Measurements from ENCODE around the gene RAB2B.
"Not testable (repeated sequence)": the region's sequence is repeated elsewhere in the genome, so short reads cannot be mapped to it uniquely, and the experiment has no call there.

The RAB2B gene

DNA sequence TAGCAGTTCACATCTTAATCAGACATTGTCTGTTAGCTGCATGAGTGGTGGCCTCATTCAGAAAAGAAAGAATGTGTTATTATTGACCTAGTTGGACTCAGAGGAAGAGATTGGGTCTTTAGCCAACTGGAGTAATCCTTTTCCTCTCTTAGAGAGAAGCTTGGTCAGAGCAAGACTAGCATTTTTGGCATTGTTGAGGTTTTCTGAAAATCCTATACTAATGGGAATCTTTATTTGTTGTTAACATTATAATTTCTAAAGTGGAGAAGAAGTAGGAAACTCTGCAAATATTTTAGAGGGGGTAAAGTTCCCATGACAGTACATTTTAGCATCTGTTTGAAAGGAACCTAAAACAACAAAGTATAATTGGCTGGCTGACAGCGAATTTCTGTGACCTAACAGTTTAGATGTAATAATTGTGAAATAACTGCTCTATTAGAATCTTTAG, 9.9 kb upstream of the RAB2B start:
- no peak for DNase-seq

DNA sequence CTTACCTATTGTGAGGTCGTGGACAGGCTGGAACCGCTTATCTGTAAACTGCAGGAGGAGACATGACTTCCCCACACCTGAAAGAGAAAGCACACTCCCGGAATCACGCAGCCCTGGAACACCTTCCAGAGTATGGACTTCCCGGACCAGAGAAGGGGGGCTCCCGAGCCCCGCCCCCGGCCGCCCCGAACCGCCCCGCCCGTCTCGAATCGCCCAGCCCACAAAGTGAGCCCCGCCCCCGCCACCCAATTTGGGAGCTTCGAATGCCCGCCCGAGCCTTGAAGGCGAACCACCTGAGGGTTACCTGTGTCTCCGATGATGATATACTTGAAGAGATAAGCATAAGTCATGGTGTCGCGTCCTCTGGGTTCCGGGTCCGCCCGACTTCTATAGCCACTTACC, 235 bp downstream of the RAB2B start:
- DNase-seq: peak; percentile 71 to 81

DNA sequence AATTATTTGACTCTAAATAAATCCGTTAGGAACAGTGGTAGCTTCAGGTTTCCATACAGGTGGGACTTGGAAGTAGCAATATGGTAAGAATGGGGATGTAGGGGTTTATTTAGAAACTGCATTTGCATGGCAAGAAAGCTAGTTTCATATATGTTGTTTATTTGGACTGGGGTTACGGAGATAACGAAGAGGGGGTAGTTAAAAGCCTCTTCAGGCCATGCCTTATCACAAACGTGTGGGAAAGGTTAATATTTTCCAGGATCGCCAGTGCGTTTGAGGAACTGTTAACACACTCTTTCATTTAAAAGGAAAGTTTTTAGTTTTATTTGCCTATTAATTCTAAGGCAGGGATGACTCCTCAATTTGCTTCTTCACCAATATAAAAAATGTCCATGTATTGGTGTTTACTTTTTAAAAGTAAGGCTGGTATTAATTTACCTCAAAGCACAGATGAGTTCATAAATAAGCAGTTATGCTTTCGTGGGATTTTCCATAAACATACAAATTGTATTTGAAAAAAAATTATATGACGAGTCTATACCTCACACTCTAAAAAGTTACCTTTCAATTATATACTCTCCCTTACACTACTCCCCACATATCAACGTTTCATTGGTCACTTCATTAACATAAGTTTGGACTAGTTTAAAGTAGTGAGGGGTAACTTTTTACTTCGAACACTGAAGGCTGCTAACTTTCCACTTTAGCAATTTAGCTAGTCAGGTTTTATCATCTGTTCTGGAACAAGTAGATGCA, 814 bp downstream of the RAB2B start:
- peak in 1 of 2 experiments; percentile 46 for DNase-seq

DNA sequence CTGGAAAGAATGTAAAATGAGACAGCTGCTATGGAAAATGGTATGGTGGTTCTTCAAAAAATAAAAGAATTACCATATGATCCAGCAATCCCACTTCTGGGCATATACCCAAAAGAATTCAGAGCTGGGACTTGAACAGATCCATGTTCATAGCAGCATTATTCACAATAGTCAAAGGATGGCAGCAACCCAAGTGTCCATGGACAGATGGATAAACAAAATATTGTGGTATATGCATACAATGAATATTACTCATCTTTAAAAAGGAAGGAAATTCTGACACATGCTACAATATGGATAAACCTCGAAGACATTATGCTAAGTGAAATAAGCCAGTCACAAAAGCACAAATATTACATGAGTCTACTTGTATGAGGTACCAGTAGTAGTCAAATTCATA, 9.1 kb downstream of the RAB2B start:
- no peak for DNase-seq

DNA sequence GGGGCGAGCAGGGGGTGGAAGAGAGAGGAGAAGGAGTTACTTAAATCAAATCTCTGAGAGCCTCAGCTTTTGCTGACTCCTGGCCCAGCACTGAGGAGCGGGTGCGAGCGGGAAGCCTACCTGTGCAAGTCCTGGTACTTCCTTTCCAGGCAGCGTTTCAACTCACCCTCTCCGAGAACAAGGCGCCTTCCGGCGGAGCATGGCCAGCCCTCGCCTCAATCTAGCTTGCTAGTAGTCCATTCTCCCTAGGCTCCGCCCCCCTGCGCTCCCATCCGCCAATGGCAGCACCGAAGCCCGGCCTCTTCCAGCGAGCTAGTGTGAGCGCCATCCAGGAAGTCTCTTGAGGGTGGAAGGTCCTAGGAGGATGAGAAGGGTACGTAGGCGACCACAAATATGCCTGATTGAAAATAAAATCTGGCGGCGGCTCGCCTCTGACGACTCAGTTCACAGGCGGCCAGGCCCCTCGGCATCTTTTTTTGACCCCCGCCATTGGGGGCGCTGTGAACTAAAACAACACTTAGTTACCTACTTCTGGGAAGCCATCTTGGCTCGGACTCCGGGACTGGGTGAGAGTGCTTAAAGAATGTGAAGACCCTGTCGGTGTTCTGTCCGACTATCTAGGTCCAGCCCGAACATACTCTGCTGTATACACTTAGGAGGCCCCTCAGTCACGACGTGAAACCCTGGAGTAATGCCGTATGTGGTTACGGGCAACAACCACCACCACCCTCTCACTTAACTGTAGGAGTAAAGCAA, 20.7 kb downstream of the RAB2B start, which contains the start of gene CHD8:
Gene CHD8 (minus strand): TSS at position 212 of the 756 bp plus-strand sequence. CDS start 24,480 bp downstream, outside the sequence.
- DNase-seq: peak; percentile 99 to 100

DNA sequence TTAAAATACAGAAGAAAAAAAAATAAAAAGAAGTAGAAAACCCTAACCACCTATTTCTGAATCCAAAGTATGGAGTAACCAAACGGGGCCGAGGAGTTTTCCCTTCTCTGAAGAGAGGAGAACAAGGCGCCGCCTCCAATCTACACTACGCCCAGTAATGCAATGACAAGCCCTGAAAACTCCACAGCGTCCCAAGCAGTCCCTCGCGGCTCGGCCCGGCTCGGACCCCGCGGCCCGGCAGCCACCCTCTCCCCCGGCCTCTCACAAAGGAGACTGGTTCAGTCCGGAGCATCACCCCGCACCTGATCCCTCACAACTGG, 21.2 kb downstream of the RAB2B start:
- DNase-seq: peak in 1 of 2 experiments; percentile 53

DNA sequence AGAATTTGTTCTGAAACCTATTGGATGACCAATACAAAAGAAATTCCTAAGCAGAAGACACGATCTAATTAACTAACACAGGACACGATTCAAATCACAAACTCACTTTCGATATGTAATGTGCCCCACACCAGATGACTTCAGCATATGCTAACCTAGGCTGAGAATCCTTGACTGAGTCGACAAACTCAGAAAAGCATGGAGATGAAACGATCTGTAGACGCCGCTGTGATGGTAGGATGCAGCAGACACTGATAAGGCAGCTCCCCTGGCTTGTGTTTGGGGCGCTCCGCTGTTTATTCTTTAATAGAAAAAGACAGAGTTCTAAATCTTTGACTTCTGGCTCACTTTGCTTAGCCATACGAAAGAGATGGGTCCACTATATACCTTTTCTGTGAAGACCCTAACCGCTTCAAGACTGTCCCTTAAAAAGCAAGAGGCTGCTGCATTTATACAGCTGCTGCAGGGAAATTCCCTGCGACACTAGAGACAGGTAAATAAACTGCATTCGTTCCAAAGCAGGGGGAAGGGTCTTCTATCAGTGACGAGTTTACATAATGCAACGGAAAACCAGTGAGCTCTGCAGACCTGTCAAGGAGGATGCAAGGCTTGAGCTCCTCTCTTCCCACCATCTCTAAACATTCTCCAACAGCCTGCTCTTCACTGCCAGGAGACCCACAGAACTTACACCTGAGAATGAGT, 21.8 kb downstream of the RAB2B start:
- peak in 1 of 2 experiments; percentile 20 for DNase-seq

DNA sequence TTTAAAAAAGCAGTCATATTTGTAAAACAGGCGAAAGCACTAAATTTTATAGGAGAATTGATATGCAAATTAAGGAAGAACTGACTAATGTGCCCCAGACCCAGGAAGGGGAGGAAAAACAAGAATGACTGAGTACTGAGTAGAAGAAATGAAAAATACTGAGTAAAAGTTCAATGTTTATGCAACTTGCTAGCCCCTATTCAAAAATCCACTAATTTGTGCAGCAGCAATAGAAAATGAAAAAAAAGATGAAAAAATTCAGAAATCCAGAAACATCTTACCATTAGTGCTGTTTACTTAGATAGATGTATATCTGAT, 26.9 kb downstream of the RAB2B start:
- no peak for DNase-seq

DNA sequence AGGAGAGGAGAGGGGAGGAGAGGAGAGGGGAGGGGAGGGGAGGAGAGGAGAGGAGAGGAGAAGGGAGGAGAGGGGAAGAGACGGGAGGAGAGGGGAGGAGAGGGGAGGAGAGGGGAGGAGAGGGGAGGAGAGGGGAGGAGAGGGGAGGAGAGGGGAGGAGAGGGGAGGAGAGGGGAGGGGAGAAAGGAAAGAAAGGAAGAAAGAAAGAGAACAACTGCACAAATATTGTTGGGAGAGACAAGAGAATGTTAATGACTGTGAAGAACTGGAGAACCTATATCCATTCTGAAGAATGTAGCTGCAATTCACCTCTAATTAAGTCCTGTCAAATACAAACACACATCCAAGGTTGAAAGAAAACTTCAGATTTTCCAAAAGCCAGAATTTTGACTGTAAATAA, 34.1 kb downstream of the RAB2B start:
- DNase-seq: not testable (repeated sequence)

DNA sequence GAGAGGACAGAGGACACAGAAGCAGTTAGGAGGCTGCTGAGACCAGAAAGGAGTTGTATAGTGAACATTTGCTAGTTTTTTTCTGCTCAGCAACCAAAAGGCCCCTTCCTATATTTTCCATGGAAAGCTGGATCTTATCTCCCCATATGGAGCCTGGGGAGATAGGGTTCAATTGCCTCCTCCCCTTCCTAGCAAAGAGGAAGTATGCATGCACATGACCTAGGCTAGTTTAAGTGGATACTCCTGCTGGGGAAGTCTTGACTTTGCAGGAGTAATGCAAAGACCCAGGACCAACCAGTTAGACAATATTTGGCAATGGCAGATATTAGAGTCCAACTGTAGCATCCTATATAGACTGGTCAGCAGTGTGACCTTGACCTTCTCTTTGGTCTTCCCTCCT, 35.9 kb downstream of the RAB2B start:
- DNase-seq: peak; percentile 48 to 75

DNA sequence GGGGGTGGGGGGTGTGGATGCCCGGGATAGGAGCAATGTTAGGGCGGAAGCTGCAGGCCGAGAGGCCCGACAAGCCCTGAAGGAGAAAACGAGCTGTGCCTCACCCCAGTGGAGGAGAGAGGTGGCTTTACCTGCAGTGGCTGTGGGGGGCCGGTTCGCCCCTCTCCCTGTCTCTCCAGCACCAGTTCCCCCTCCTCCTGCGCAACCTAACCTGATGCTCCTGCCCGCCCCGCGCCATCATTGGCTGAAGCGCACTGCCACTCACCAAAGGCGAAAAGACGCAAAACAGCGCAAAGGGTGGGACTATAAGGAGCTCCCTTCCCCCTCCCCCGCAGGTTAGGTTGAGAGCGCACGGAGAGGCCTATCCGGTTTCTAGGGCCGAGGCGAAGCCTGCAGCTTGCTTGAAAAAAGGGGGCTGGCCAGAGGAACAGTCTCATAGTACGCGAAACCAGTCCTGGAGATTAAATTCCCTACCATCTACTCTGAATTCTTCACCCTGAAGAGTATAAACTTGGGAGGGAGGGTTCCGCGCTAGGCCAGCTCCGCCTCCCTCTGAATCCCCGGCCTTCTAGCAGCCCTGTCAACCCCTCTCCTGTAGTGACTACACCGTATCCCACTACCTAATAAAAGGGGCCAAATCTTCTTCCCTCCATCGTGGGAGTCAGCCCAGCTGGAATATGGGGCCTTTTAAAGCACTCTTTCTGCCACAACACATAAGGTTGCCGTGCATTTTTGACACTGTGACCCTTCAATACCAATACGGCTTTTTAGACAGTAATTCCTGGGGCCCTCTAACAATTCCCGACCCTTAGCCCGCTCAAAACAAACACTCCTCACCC, 39.5 kb downstream of the RAB2B start:
- peak; percentile 94 to 96 for DNase-seq

DNA sequence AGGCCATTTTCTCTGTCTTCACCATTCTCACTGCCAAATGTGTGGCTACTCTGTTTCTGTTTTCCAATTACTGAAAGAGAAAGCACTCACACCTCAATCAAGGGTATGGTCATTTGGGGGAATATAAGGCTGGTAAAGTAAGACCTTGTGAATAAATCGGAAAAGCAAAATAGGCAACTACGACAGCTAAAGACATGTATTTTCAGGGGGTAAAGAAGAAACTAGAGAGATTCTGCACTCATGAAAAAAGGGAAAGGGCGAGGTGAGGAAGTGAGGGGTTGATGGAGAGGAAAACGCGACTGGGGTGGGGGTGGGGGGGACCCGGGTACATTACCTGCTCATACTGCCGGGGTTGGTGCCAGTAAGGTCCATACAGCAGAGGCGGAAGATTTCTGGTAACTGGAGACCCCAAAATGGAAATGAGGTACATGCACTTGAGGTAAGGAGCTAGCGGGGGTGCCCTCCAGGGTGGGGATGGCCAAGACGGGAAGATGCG, 40.1 kb downstream of the RAB2B start:
- peak in 1 of 2 experiments; percentile 46 for DNase-seq

DNA sequence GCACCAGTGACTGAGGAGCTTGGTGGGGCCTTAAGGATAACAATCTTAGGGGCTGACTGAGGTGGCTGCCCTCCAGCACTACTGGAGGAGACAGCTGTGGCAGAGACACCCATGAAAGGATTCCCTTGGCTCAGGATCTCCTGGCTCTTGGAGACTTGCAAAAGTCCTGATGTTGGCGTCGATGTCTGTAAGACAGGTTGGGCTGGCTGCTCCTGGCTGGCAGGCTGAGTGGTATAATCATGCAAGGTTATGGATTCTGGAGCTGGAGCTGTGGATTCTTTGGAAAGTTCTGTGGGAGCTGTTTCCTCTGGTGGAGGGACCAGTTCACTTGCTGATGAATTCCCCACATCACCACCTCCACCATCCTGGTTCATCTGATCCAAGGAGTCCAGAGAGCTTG, 45.6 kb downstream of the RAB2B start:
- DNase-seq: no peak

DNA sequence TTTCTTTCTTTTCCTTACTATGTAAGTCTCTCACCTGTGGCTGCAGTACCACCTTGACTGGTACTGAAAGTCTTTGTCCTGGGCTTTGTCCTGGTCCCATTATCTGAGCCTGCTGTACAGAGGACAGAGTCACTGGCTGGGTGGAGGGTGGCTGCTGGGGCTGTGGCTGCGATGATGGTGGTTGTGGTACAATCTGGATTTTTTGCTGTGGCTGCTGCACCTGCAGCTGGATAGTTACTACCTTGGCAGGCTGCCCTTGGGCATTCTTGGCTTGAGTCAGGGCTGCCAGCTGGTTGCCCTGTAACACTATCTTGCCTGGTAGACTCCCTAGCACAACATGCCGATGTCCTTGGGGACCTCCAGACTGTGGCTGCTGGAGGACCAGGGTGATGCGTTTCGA, 47.8 kb downstream of the RAB2B start:
- no peak for DNase-seq

DNA sequence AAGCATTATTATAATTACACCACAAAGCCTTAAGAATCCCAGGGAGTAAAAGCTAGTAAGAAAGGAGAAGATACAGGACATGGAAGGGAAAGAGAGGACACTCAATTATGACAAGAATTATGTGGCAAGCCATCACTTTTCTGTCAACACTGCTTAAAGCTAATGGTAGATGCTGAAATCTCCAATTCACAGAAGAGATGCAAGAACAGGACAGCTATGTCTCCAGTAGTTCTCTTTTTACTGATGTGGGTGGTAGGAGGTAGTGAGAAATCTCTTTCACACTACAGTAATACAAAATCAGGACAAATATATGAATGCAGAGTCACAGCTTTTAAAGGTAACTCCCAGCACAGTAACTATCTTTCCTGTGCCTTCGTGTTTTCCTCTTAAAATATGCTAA, 50.1 kb downstream of the RAB2B start:
- DNase-seq: no peak

DNA sequence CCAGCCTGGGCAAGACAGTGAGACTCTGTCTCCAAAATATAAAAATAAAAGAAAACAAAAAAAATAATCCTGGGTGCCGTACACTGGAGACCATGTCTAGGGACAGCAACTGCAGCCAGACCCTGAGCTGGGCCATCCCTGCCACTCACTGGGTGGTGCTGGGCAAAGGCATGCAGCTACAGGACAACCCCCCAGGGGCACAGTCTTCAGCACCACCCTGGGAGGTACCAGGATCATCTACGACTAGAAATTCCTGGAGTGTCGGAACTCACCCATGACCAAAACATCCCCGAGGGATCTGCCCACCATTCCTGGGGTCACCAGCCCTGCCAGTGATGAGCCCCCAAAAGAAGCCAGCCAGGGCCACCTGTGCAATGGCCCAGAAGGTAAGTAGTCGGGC, 57.2 kb downstream of the RAB2B start:
- DNase-seq: no peak

DNA sequence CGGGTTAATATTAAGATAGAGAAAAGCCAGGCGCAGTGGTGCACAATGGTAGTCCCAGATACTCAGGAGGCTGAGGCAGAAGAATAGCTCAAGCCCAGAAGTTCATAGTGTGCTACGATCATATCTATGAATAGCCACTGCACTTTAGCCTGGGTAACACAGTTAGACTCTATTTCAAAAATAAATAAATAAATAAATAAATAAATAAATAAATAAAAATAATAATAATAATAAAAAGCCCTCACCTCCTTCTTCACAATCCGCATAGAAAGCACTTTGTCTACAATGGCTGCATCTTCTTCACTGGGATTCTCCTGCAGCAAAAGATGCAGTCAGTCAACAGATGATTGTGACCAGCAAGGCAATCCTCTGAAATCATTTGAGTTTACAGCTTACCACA, 61.4 kb downstream of the RAB2B start:
- DNase-seq: no peak

DNA sequence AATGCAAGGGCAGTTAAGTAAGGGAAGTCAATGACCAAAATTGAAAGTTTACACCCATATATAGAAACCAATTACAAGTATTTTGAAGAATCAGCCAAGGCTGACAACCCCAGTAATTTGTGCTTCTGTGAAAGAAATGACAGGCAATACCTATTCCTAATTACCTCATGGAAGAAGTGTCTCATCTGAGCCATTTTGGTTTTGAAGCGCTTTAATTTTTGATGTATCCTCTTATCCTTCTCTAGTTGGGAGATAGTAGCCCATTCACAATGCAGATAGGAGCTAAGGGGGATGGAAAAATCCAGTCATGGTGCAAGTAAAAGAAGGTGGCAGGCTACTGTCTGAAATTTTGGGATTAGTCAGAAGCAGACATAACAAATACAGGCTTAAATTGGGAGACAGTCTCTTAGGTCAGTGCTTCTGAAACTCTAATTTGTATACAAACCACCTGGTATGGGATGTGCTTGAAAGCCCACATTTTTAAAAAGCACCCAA, 62.6 kb downstream of the RAB2B start:
- DNase-seq: no peak

All from Kasumi-1 (cell line).